Muscle of leg (tissue), 16 donors: ENCODE results near the gene BTD. TPM values are rescaled to one million over a fixed set of nuclear protein-coding genes. Genes with fewer than 3 reads are reported as not detected.

Source experiments
- DNase-seq: peaks from one replicate; pipeline ENCODE4 v3.0.0; 2013
- H3K27ac ChIP-seq: one replicate; pipeline ENCODE4 v1.5.1; 2013; ENCODE audit warnings: mild to moderate bottlenecking, low read length, control low read depth
- H3K27me3 ChIP-seq: one replicate; pipeline ENCODE4 v1.6.1; 2013; ENCODE audit warnings: low read length; ENCODE audit not compliant: control insufficient read depth, insufficient read depth
- H3K36me3 ChIP-seq: one replicate; pipeline ENCODE4 v1.6.1; 2013; ENCODE audit warnings: low read length; ENCODE audit not compliant: control insufficient read depth, insufficient read depth
- H3K4me1 ChIP-seq: one replicate; pipeline ENCODE4 v1.6.1; 2013; ENCODE audit warnings: low read length; ENCODE audit not compliant: control insufficient read depth, insufficient read depth
- H3K4me3 ChIP-seq: one replicate; pipeline ENCODE4 v1.5.1; 2013; ENCODE audit warnings: low read length, control low read depth
- H3K9me3 ChIP-seq: replicated peaks from 2 replicates; pipeline ENCODE4 v1.6.1; 2013; ENCODE audit warnings: low read depth, low read length; ENCODE audit not compliant: control insufficient read depth
- WGBS: methylation state at CpG from one replicate; pipeline ENCODE4 v1.1.5; 2013; ENCODE audit warnings: missing lambda C conversion rate; ENCODE audit not compliant: insufficient coverage; 5-methylcytosine and 5-hydroxymethylcytosine counted together
- long read RNA-seq, 11 donors: transcript quantifications; one replicate each; lab custom pipeline, GENCODE V29; 2026
- polyA plus RNA-seq, 8 donors: library from polyadenylated mRNA; unstranded; fragments of 120-200 nt; gene quantifications; one replicate each; pipeline versions ENCODE4 v1.2.1 to v1.2.3, GENCODE V29; 2013; ENCODE audit warnings: inconsistent platforms in 1 of 8, low replicate concordance in 1 of 8; ENCODE audit not compliant: insufficient read length in 8 of 8, insufficient read depth in 1 of 8
- total RNA-seq: library from RNA; stranded (reverse); fragments of 120-200 nt; gene quantifications from one replicate; pipeline ENCODE4 v1.2.4, GENCODE V29; 2013

The BTD gene, protein sequence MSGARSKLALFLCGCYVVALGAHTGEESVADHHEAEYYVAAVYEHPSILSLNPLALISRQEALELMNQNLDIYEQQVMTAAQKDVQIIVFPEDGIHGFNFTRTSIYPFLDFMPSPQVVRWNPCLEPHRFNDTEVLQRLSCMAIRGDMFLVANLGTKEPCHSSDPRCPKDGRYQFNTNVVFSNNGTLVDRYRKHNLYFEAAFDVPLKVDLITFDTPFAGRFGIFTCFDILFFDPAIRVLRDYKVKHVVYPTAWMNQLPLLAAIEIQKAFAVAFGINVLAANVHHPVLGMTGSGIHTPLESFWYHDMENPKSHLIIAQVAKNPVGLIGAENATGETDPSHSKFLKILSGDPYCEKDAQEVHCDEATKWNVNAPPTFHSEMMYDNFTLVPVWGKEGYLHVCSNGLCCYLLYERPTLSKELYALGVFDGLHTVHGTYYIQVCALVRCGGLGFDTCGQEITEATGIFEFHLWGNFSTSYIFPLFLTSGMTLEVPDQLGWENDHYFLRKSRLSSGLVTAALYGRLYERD
- total RNA-seq = 12.0 TPM
- polyA plus RNA-seq = 10 to 100 TPM; 10.5 to 13.9 (median 11.4) TPM
- long read RNA-seq, donor 1, partial matches to known transcripts = 0 of 2 reads
- long read RNA-seq, donor 1, other reads (novel, unspliced or antisense) = 0 of 2 reads
- long read RNA-seq, donor 2, partial matches to known transcripts = 0 of 1 reads
- long read RNA-seq, donor 2, other reads (novel, unspliced or antisense) = 0 of 1 reads
- long read RNA-seq, donor 3, full-length matches to known transcripts = 8 of 8 reads
- long read RNA-seq, donor 3, partial matches to known transcripts = 0 of 8 reads
- long read RNA-seq, donor 3, other reads (novel, unspliced or antisense) = 0 of 8 reads
- long read RNA-seq, donor 4, partial matches to known transcripts = 0 of 2 reads
- long read RNA-seq, donor 4, other reads (novel, unspliced or antisense) = 0 of 2 reads
- long read RNA-seq, donor 5, full-length matches to known transcripts = 5 of 5 reads
- long read RNA-seq, donor 5, partial matches to known transcripts = 0 of 5 reads
- long read RNA-seq, donor 5, other reads (novel, unspliced or antisense) = 0 of 5 reads
- long read RNA-seq, donor 6, full-length matches to known transcripts = 11 of 18 reads
- long read RNA-seq, donor 6, partial matches to known transcripts = 7 of 18 reads
- long read RNA-seq, donor 6, other reads (novel, unspliced or antisense) = 0 of 18 reads
- long read RNA-seq, donor 7, full-length matches to known transcripts = 3 of 3 reads
- long read RNA-seq, donor 7, partial matches to known transcripts = 0 of 3 reads
- long read RNA-seq, donor 7, other reads (novel, unspliced or antisense) = 0 of 3 reads
- long read RNA-seq, donor 8, full-length matches to known transcripts = 4 of 4 reads
- long read RNA-seq, donor 8, partial matches to known transcripts = 0 of 4 reads
- long read RNA-seq, donor 8, other reads (novel, unspliced or antisense) = 0 of 4 reads
- long read RNA-seq, donor 9, partial matches to known transcripts = 0 of 3 reads
- long read RNA-seq, donor 9, other reads (novel, unspliced or antisense) = 0 of 3 reads
- long read RNA-seq, donor 10, full-length matches to known transcripts = 10 of 10 reads
- long read RNA-seq, donor 10, partial matches to known transcripts = 0 of 10 reads
- long read RNA-seq, donor 10, other reads (novel, unspliced or antisense) = 0 of 10 reads
- long read RNA-seq, donor 11, full-length matches to known transcripts = 5 of 5 reads
- long read RNA-seq, donor 11, partial matches to known transcripts = 0 of 5 reads
- long read RNA-seq, donor 11, other reads (novel, unspliced or antisense) = 0 of 5 reads

DNA sequence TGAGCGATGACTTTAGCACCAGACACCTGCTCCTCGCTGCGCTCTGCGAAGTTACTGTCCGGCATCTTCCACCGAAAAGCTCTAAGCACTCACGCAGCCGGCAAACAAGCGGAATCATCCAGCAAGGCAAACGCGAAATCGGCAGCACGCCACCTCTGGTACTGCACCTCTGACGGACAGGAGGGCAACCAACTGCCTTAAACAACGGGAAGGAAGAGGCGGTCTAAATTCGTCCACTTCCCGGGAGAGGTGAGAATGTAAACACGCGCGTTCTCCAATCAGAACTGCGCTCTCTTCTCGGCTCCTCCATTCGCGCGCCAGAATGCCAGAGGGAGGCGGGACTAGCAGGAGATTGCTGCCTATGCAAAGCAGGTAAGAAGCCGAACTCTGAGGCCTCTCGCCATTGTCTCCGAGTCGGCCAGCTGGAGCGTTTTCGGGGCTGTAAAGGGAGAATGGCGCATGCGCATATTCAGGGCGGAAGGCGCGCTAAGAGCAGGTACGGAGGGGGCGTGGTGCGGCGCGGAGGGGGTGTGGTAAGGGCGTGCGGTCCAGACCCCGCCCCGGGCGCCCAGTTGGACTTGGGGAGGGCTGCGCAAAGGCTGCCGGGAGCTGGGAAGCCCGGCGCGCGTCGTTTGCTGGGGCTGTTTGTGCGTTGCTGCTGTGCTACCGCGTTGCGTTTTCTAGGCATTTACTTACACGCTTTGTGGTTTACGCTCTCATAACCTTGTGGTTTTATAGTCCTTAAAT, at the start of gene BTD, which contains the start of gene HACL1:
BTD (plus strand) TSS at position 347 of the 747 bp plus-strand sequence. CDS start 33,695 bp downstream, outside the sequence.
HACL1 (minus strand) TSS at position 171 of the 747 bp plus-strand sequence; CDS start at position 65, 106 bp downstream.
- H3K4me1 ChIP-seq = peaks cover 9% of the 10 kb centered on the region
- WGBS = under 1% methylated on average over 49 of the region's 61 CpGs
- no peaks in the 10 kb centered on the region for H3K9me3 ChIP-seq
- peaks cover 19% of the 10 kb centered on the region for H3K36me3 ChIP-seq
- no peaks in the 10 kb centered on the region for H3K27me3 ChIP-seq
- peak within 1 kb of the TSS; percentile 98 for H3K4me3 ChIP-seq
- DNase-seq = peak; percentile 100
- peak within 1 kb of the TSS; percentile 96 for H3K27ac ChIP-seq

DNA sequence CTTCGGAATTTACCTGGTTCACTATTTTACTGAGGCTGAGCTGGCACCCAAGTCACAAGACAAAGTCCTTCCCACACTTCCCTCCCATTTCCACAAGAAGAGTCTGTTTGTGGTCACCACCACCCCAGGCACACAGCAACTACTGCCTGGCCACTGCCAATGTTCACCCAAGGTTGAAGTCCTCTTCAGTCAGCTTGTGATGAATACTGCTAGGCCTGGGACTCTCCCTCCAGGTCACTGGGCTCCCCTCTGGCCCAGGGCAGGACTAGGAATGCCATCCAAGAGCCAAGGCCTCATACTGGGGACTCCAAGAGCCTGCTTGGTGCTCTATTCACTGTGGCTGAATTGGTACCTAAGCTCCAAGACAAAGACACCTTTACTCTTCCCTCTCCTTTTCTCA, 49.6 kb upstream of the BTD start:
- WGBS = 90% methylated on average over 1 of the region's 1 CpG
- Histone ChIP-seq H3K36me3 (peaks cover 13% of the 10 kb centered on the region), H3K4me1 (no peaks in the 10 kb centered on the region), H3K9me3 (no peaks in the 10 kb centered on the region), H3K27ac (no peak overlapping the region), H3K4me3 (no peak overlapping the region), H3K27me3 (no peaks in the 10 kb centered on the region)
- DNase-seq = no peak

DNA sequence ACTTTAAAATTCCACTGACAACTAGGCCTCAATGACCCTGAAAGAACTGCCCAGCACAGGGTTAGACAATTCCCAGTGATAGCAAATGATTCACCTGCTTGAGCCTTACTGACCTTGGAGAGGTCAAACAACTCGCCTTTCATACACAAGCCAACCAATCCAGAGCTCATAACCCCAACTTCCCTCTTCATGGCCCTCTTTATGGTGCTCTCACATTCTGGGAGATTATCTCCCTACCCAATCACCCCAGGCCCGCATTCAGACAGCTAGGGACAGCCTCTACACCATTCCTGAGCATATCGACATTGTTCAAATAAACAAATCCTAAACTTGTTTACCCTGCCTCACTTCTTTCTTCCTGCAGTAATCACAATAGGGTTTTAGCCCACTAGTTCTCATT, 47.8 kb upstream of the BTD start:
- DNase-seq = no peak
- no peak overlapping the region for H3K4me3 ChIP-seq
- H3K27me3 ChIP-seq = no peaks in the 10 kb centered on the region
- no peaks in the 10 kb centered on the region for H3K4me1 ChIP-seq
- no peaks in the 10 kb centered on the region for H3K9me3 ChIP-seq
- H3K36me3 ChIP-seq = peaks cover 13% of the 10 kb centered on the region
- WGBS = 73% methylated on average over 3 of the region's 3 CpGs
- no peak overlapping the region for H3K27ac ChIP-seq

DNA sequence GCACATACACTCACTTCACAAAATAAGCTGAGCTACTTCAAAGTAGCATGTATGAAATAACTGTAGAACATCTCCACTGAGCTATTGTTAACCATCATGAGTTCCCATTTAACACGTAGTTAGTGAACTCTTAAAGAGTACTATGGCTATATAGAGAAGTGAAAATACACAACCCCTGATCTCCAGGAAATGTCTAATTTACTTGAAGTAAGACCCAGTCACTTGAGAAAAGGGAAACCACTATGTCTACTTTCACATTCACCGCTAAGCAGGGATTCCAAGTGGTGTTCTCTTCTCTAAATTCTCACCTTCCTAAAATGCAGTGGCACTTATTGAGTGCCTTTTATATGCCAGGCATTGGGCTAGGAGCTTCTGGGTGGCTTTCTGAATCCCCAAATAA, 45.0 kb upstream of the BTD start:
- H3K4me1 ChIP-seq = no peaks in the 10 kb centered on the region
- H3K4me3 ChIP-seq = no peak overlapping the region
- H3K9me3 ChIP-seq = no peaks in the 10 kb centered on the region
- peak; percentile 69 for DNase-seq
- H3K27ac ChIP-seq = no peak overlapping the region
- no CpG with 5 or more reads among the region's 2 CpGs for WGBS
- H3K27me3 ChIP-seq = no peaks in the 10 kb centered on the region
- H3K36me3 ChIP-seq = peaks cover 16% of the 10 kb centered on the region

DNA sequence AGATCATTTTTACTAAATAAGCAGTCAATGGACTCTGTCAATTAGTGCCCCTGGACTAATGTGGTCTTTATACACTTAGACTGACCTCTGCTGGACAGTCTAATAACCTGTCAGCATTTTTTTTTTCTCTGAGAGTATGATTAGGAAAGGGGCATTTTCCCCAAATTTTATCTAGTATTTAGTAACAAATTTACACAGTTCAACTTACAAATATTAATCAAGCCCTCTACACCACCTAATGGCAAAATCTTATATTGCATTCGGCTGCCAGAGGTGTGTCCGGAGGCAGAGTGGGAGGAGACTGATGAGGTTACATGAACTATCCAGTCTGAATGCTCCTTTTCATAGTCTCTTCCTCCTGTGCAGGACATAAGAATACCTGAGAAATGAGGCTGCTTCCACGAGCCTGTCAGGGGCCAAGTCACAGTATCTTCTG, 44.0 kb upstream of the BTD start:
- 0% methylated on average over 1 of the region's 3 CpGs for WGBS
- H3K27ac ChIP-seq = no peak overlapping the region
- DNase-seq = peak; percentile 67

DNA sequence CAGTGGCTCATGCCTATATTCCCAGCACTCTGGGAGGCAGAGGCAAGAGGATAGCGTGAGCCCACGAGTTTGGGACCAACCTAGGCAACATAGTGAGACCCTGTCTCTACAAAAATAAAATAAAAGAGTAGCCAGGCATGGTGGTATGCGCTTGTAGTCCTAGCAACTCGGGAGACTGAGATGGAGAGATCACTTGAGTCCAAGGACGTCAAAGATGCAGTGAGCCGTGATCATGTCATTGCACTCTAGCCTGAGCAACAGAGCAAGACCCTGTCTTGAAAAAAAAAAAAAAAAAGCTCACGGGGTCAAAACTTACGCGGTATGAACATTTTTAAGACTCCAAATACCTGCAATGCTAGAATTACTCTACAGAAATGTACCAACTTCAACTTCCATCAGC, 43.0 kb upstream of the BTD start:
- Histone ChIP-seq H3K36me3 (peaks cover 24% of the 10 kb centered on the region), H3K27me3 (no peaks in the 10 kb centered on the region), H3K27ac (no peak overlapping the region), H3K4me3 (no peak overlapping the region), H3K9me3 (no peaks in the 10 kb centered on the region), H3K4me1 (no peaks in the 10 kb centered on the region)
- DNase-seq = no peak
- 86% methylated on average over 4 of the region's 9 CpGs for WGBS

More for the DNA sequence above, 44.0 kb upstream of the BTD start:
- H3K36me3 ChIP-seq = peaks cover 15% of the 10 kb centered on the region
- H3K4me1 ChIP-seq = no peaks in the 10 kb centered on the region
- H3K9me3 ChIP-seq = no peaks in the 10 kb centered on the region
- H3K27me3 ChIP-seq = no peaks in the 10 kb centered on the region
- H3K4me3 ChIP-seq = no peak overlapping the region

DNA sequence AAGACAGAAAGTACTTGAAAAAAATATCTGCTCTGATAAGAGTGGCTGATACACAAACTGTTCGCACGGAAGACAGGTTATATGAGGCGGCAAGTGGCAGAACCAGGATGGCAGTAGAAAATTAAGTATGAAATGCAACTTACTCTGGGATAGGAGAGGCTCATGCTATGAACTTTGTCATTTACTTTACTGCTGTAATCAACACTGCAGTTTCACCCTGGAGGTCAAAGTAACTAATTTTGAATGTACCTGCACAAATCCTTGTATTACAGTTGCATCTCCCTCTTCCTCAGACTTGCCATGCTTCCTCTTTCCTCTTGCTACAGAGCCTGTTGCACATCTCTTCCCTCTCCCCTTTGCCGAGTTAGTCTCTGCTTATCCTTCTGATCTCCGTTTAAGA, 39.0 kb upstream of the BTD start:
- Histone ChIP-seq H3K27ac (no peak overlapping the region), H3K4me3 (no peak overlapping the region), H3K4me1 (no peaks in the 10 kb centered on the region), H3K27me3 (no peaks in the 10 kb centered on the region), H3K9me3 (no peaks in the 10 kb centered on the region), H3K36me3 (peaks cover 38% of the 10 kb centered on the region)
- no peak for DNase-seq
- WGBS = 92% methylated on average over 4 of the region's 5 CpGs

DNA sequence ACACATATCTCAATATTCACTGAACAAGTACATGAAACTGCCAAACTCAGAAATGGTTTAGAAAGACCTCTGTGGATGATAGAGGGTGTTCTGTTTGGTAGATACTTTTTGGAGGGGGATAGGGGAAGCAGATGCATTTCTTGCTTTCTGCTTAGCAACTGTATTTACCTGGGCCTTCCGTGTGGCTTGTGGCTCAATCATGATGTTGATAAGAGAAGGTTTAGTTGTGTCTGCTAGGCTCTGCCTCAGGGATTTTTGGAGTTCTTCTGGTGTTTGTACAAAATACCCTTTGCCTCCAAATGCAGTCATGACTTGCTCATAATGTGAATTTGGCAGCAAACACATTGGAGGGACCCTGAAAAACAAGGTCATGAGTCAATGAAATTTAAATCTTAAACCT, 38.4 kb upstream of the BTD start:
- H3K36me3 ChIP-seq = peaks cover 41% of the 10 kb centered on the region

More for the DNA sequence above, 38.4 kb upstream of the BTD start:
- Histone ChIP-seq H3K9me3 (no peaks in the 10 kb centered on the region), H3K4me1 (no peaks in the 10 kb centered on the region), H3K27ac (no peak overlapping the region), H3K4me3 (no peak overlapping the region), H3K27me3 (no peaks in the 10 kb centered on the region)
- no peak for DNase-seq
- WGBS = no CpG with 5 or more reads among the region's 1 CpG
